Keratinocyte (primary cell): ENCODE data around the gene TEKT5. TPM values are rescaled to one million over a fixed set of nuclear protein-coding genes. Genes with fewer than 3 reads are reported as not detected.

Source experiments
- DNase-seq: peaks from one replicate; pipeline ENCODE4 v3.0.0-alpha.2; 2011; ENCODE audit warnings: low read depth, missing footprints, low spot score
- FAIRE-seq: peaks from 2 replicates; lab custom pipeline; 2011; peaks lifted over from hg19 to GRCh38; lab: Jason Lieb, UNC
- H2AFZ ChIP-seq: 2 replicates; pipeline ENCODE4 v1.6.0; 2012; ENCODE audit warnings: low read length, control low read depth, inconsistent platforms; ENCODE audit not compliant: control insufficient read depth
- H3K27ac ChIP-seq: 2 replicates; pipeline ENCODE4 v1.5.1; 2011; ENCODE audit warnings: low read length; ENCODE audit not compliant: control insufficient read depth, insufficient read depth
- H3K27me3 ChIP-seq: 3 replicates; pipeline ENCODE4 v1.6.0; 2011; ENCODE audit warnings: low read length; ENCODE audit not compliant: control insufficient read depth, insufficient read depth; ENCODE audit errors: extremely low read depth
- H3K36me3 ChIP-seq, 2 experiments: 2 replicates in 1 of 2; 3 replicates in 1 of 2; pipeline ENCODE4 v1.5.1; 2011; ENCODE audit warnings: low read length in 2 of 2, mild to moderate bottlenecking in 1 of 2; ENCODE audit not compliant: control insufficient read depth in 2 of 2, insufficient read depth in 2 of 2; ENCODE audit errors: extremely low read depth in 1 of 2
- H3K4me1 ChIP-seq: 3 replicates; pipeline ENCODE4 v1.5.1; 2011; ENCODE audit warnings: low read length; ENCODE audit not compliant: control insufficient read depth, insufficient read depth; ENCODE audit errors: extremely low read depth
- H3K4me2 ChIP-seq: 3 replicates; pipeline ENCODE4 v1.6.0; 2011; ENCODE audit warnings: low read depth, low read length; ENCODE audit not compliant: control insufficient read depth, insufficient read depth; ENCODE audit errors: extremely low read depth
- H3K4me3 ChIP-seq, 3 experiments: fragments of 200-600 bp in 1 of 3; sonication (generic) in 1 of 3; 2 replicates in 2 of 3; 3 replicates in 1 of 3; pipeline ENCODE4 v1.5.1; 2011 to 2016; ENCODE audit warnings: low read length in 3 of 3, mild to moderate bottlenecking in 3 of 3, control low read depth in 2 of 3, inconsistent platforms in 1 of 3, low read depth in 1 of 3, mixed read lengths in 1 of 3, mixed run types in 1 of 3, moderate library complexity in 1 of 3; ENCODE audit not compliant: control insufficient read depth in 2 of 3, insufficient read depth in 2 of 3; ENCODE audit errors: extremely low read depth in 1 of 3
- H3K79me2 ChIP-seq: 2 replicates; pipeline ENCODE4 v1.6.0; 2012; ENCODE audit warnings: low read length; ENCODE audit not compliant: control insufficient read depth, insufficient read depth
- H3K9ac ChIP-seq: 3 replicates; pipeline ENCODE4 v1.6.0; 2011; ENCODE audit warnings: low read length; ENCODE audit not compliant: control insufficient read depth, insufficient read depth; ENCODE audit errors: extremely low read depth
- H3K9me1 ChIP-seq: 3 replicates; pipeline ENCODE4 v1.6.0; 2011; ENCODE audit warnings: low read length; ENCODE audit not compliant: control insufficient read depth, insufficient read depth; ENCODE audit errors: extremely low read depth
- H3K9me3 ChIP-seq: 2 replicates; pipeline ENCODE4 v1.5.1; 2012; ENCODE audit warnings: low read depth, low read length; ENCODE audit not compliant: control insufficient read depth
- H4K20me1 ChIP-seq: 3 replicates; pipeline ENCODE4 v1.6.0; 2011; ENCODE audit warnings: low read length; ENCODE audit not compliant: control insufficient read depth, insufficient read depth; ENCODE audit errors: extremely low read depth
- CTCF ChIP-seq, 3 experiments: IDR thresholded peaks in 1 of 3; conservative IDR thresholded peaks in 1 of 3; optimal IDR thresholded peaks in 1 of 3; 2 replicates in 2 of 3; 3 replicates in 1 of 3; pipeline versions ENCODE3 to v1.5.1; 2011; ENCODE audit warnings: low read length in 3 of 3, mild to moderate bottlenecking in 3 of 3, moderate library complexity in 2 of 3, control low read depth in 1 of 3, inconsistent platforms in 1 of 3; ENCODE audit not compliant: insufficient read depth in 2 of 3; ENCODE audit errors: extremely low read depth in 1 of 3
- EZH2 ChIP-seq: IDR thresholded peaks from one replicate; pipeline ENCODE4 v1.6.1; 2012; ENCODE audit warnings: inconsistent platforms, mild to moderate bottlenecking, low read length, moderate library complexity
- dilution Hi-C: fragments of 300-500 bp; cut with MboI; formaldehyde crosslinking; loops from one replicate; pipeline ENCODE4 v1.7.0; 2020; ENCODE audit warnings: low sequenced_read_pairs; ENCODE audit not compliant: extremely low pct_ligation_motif_present
- polyA plus RNA-seq, 5 experiments: library from polyadenylated mRNA; depleted of rRNA in 3 of 5; stranded (reverse) in 3 of 5; stranded (forward) in 1 of 5; unstranded in 1 of 5; fragments of >200 nt; gene quantifications; 1 replicate in 1 of 5; 2 replicates in 3 of 5; 3 replicates in 1 of 5; pipeline versions ENCODE4 v1.2.1 to v1.2.3, GENCODE V29; 2011 to 2012; ENCODE audit warnings: missing spikeins in 2 of 5, low read depth in 1 of 5, low replicate concordance in 1 of 5

The TEKT5 gene
- polyA plus RNA-seq, 1 donor (not counting 4 experiments of a cell fraction or from before 2014, with no cell fraction given): not detected

- Histone ChIP-seq H3K9me3 (no peaks in the 10 kb centered on the region), H3K27me3 (peaks cover under 1% of the 10 kb centered on the region), H3K4me2 (no peak overlapping the region), H3K9ac (no peak overlapping the region), H3K27ac (no peak overlapping the region), H3K4me1 (no peaks in the 10 kb centered on the region), H3K9me1 (no peaks in the 10 kb centered on the region), H3K4me3 (no peak overlapping the region), H3K36me3 (no peaks in the 10 kb centered on the region), H4K20me1 (no peaks in the 10 kb centered on the region), H2AFZ (no peak overlapping the region), H3K79me2 (no peaks in the 10 kb centered on the region)
- no peak for FAIRE-seq
- no peak for DNase-seq
- TF ChIP-seq CTCF (optimal IDR thresholded peaks at IDR 0.05 in 1 of 3, IDR thresholded peaks at IDR 0.05 in 1 of 3, conservative IDR thresholded peaks at IDR 0.05 in 1 of 3; ENCODE audit: extremely low read depth in 1 of 3, insufficient read depth in 2 of 3, low read length in 3 of 3): no peak
- dilution Hi-C loops: no loop called here
These were observed 841 bp downstream of the TEKT5 start for GRCh38 chr16:10693889-10694288.

GRCh38 chr16:10692470-10692869 is 2.3 kb downstream of the TEKT5 start:
- Histone ChIP-seq H3K36me3 (no peaks in the 10 kb centered on the region), H3K4me2 (no peak overlapping the region), H3K9me3 (no peaks in the 10 kb centered on the region), H3K27me3 (peaks cover 7% of the 10 kb centered on the region), H2AFZ (no peak overlapping the region), H3K9me1 (no peaks in the 10 kb centered on the region), H3K4me3 (no peak overlapping the region), H3K4me1 (no peaks in the 10 kb centered on the region), H4K20me1 (no peaks in the 10 kb centered on the region), H3K27ac (no peak overlapping the region), H3K9ac (no peak overlapping the region), H3K79me2 (no peaks in the 10 kb centered on the region)
- dilution Hi-C loops: no loop called here
- no peak for DNase-seq
- no peak for FAIRE-seq
- TF ChIP-seq CTCF (optimal IDR thresholded peaks at IDR 0.05 in 1 of 3, IDR thresholded peaks at IDR 0.05 in 1 of 3, conservative IDR thresholded peaks at IDR 0.05 in 1 of 3; ENCODE audit: extremely low read depth in 1 of 3, insufficient read depth in 2 of 3, low read length in 3 of 3): no peak
- no peak for TF ChIP-seq EZH2
